ENCODE data around the gene LTBP1. TPM values are rescaled to one million over a fixed set of nuclear protein-coding genes. Genes with fewer than 3 reads are reported as not detected.

LTBP1 gene
- total RNA-seq, 1 experiment from 2014 or later, result 2.2 TPM

DNA sequence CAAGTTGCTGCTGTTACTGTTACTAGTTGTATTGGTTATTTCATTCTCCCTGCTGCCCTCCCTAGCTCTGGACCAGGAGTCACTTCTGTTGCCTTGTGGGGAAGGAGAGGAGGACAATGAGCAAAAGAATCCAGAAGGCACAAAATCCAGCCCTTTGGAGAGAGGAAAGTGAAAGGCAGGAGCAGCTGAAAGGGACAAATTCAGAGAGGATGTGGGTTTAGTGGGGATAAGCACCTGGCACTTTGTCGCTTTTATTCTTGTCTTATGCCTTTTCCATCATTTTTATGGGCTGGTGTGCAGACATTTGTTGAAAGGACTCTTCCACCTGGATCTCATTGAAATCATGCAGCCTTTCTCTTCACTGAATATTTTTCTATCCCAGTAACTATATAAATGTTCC is 24.3 kb upstream of the LTBP1 start:
- Histone ChIP-seq H3K27ac (ENCODE audit: low read depth, low read length, poor library complexity, severe bottlenecking) (no peak overlapping the region), H3K4me1 (ENCODE audit: insufficient read depth, low read length, poor library complexity, severe bottlenecking) (no peaks in the 10 kb centered on the region), H3K36me3 (ENCODE audit: insufficient read depth, low read length, poor library complexity, severe bottlenecking) (no peaks in the 10 kb centered on the region), H3K4me3 (ENCODE audit: low read depth, low read length, poor library complexity, severe bottlenecking) (no peak overlapping the region), H3K9me3 (ENCODE audit: low read depth, low read length, poor library complexity, severe bottlenecking) (no peaks in the 10 kb centered on the region), H3K27me3 (replicated peaks; ENCODE audit: insufficient read depth, low read depth, low read length, poor library complexity) (peaks cover 17% of the 10 kb centered on the region)
- TF ChIP-seq, protein P1, sequence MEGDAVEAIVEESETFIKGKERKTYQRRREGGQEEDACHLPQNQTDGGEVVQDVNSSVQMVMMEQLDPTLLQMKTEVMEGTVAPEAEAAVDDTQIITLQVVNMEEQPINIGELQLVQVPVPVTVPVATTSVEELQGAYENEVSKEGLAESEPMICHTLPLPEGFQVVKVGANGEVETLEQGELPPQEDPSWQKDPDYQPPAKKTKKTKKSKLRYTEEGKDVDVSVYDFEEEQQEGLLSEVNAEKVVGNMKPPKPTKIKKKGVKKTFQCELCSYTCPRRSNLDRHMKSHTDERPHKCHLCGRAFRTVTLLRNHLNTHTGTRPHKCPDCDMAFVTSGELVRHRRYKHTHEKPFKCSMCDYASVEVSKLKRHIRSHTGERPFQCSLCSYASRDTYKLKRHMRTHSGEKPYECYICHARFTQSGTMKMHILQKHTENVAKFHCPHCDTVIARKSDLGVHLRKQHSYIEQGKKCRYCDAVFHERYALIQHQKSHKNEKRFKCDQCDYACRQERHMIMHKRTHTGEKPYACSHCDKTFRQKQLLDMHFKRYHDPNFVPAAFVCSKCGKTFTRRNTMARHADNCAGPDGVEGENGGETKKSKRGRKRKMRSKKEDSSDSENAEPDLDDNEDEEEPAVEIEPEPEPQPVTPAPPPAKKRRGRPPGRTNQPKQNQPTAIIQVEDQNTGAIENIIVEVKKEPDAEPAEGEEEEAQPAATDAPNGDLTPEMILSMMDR (conservative IDR thresholded peaks at IDR 0.05; ENCODE audit: low read depth, low read length), result no peak
- TF ChIP-seq EZH2 (IDR thresholded peaks at IDR 0.05; ENCODE audit: borderline replicate concordance, low read depth, low read length, poor library complexity, severe bottlenecking), result no peak
- intact Hi-C loops (cut with micrococcal nuclease; ENCODE audit: unreplicated experiment), result no loop called here
- ChIA-PET POLR2A (ENCODE audit: low non-redundant PET) (no interaction called here), CTCF (no interaction called here)
- BruUV-seq (replicated peaks), result no TSS peak
- no peak for DNase-seq (ENCODE audit: low spot score)

DNA sequence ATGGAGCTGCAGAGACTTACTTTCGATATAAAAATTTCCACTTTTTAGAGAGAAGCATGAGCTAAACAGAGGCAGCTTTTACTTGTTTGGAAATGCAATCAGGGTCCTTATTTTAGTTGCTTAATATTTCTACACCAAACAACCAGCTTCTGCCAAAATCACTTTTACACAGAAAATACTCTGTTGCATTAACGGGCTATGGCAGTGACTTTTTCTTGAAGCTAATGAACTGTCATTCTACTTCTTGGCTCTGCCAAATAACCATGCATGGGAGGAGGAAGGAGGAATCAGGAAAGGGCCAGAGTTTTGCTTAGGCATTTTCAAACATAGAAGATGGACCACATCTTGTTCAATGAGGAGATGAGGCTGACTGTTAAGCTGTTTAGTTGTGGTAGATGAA is 23.6 kb upstream of the LTBP1 start:
- no peak overlapping the region for H3K4me3 ChIP-seq (ENCODE audit: low read depth, low read length, poor library complexity, severe bottlenecking)
- no peak for DNase-seq (ENCODE audit: low spot score)
- POLR2A ChIA-PET (ENCODE audit: low non-redundant PET), result no interaction called here

DNA sequence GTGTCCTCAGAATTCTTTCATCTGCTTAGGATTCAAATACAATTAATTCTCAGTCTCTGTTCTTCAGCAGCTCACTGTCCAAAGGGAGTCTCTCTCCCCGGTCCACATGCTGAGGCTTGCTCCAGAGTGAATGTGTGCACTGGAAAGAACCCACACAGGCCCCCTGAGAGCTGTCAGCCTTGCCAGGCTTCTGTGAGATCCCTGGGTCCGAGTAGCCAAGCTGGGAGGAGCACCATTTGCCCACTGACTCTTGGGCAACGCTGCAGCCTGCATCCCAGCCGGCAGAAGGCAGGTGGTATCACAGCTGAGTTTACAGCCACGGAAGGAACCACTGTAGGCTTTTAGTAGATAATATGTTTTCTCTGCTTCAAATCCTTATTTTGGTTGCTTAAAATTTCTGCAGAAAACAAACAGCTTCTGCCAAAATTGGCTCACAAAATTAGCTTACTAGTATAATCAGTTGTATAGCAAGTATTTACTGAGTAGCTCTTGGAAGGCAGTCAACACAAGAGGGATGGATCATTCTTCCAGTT is 21.4 kb upstream of the LTBP1 start:
- Histone ChIP-seq H3K4me3 (ENCODE audit: low read depth, low read length, poor library complexity, severe bottlenecking) (no peak overlapping the region), H3K27ac (ENCODE audit: low read depth, low read length, poor library complexity, severe bottlenecking) (no peak overlapping the region), H3K36me3 (ENCODE audit: insufficient read depth, low read length, poor library complexity, severe bottlenecking) (no peaks in the 10 kb centered on the region), H3K27me3 (replicated peaks; ENCODE audit: insufficient read depth, low read depth, low read length, poor library complexity) (peaks cover 8% of the 10 kb centered on the region), H3K9me3 (ENCODE audit: low read depth, low read length, poor library complexity, severe bottlenecking) (no peaks in the 10 kb centered on the region), H3K4me1 (ENCODE audit: insufficient read depth, low read length, poor library complexity, severe bottlenecking) (no peaks in the 10 kb centered on the region)
- no TSS peak for BruUV-seq (replicated peaks)
- ChIA-PET POLR2A (ENCODE audit: low non-redundant PET) (no interaction called here), CTCF (no interaction called here)
- intact Hi-C loops (cut with micrococcal nuclease; ENCODE audit: unreplicated experiment), result no loop called here
- TF ChIP-seq, protein P1 (conservative IDR thresholded peaks at IDR 0.05; ENCODE audit: low read depth, low read length), result no peak
- TF ChIP-seq EZH2 (IDR thresholded peaks at IDR 0.05; ENCODE audit: borderline replicate concordance, low read depth, low read length, poor library complexity, severe bottlenecking), result no peak
- DNase-seq (ENCODE audit: low spot score), result no peak

More for the DNA sequence above, 23.6 kb upstream of the LTBP1 start:
- H3K36me3 ChIP-seq (ENCODE audit: insufficient read depth, low read length, poor library complexity, severe bottlenecking), result no peaks in the 10 kb centered on the region
- no peak overlapping the region for H3K27ac ChIP-seq (ENCODE audit: low read depth, low read length, poor library complexity, severe bottlenecking)
- no peaks in the 10 kb centered on the region for H3K9me3 ChIP-seq (ENCODE audit: low read depth, low read length, poor library complexity, severe bottlenecking)
- CTCF ChIA-PET, result no interaction called here
- H3K27me3 ChIP-seq (replicated peaks; ENCODE audit: insufficient read depth, low read depth, low read length, poor library complexity), result peaks cover 17% of the 10 kb centered on the region
- no TSS peak for BruUV-seq (replicated peaks)
- TF ChIP-seq, protein P1 (conservative IDR thresholded peaks at IDR 0.05; ENCODE audit: low read depth, low read length), result no peak
- no peak for TF ChIP-seq EZH2 (IDR thresholded peaks at IDR 0.05; ENCODE audit: borderline replicate concordance, low read depth, low read length, poor library complexity, severe bottlenecking)
- intact Hi-C loops (cut with micrococcal nuclease; ENCODE audit: unreplicated experiment), result no loop called here
- H3K4me1 ChIP-seq (ENCODE audit: insufficient read depth, low read length, poor library complexity, severe bottlenecking), result no peaks in the 10 kb centered on the region
